ENCODE measurements around the gene ITGAD. TPM values are rescaled to one million over a fixed set of nuclear protein-coding genes. Genes with fewer than 3 reads are reported as not detected.

Gene ITGAD
- total and polyA plus RNA-seq, 8 donors = 0.04 to 0.35 (median 0.24) TPM; not detected in 2

DNA sequence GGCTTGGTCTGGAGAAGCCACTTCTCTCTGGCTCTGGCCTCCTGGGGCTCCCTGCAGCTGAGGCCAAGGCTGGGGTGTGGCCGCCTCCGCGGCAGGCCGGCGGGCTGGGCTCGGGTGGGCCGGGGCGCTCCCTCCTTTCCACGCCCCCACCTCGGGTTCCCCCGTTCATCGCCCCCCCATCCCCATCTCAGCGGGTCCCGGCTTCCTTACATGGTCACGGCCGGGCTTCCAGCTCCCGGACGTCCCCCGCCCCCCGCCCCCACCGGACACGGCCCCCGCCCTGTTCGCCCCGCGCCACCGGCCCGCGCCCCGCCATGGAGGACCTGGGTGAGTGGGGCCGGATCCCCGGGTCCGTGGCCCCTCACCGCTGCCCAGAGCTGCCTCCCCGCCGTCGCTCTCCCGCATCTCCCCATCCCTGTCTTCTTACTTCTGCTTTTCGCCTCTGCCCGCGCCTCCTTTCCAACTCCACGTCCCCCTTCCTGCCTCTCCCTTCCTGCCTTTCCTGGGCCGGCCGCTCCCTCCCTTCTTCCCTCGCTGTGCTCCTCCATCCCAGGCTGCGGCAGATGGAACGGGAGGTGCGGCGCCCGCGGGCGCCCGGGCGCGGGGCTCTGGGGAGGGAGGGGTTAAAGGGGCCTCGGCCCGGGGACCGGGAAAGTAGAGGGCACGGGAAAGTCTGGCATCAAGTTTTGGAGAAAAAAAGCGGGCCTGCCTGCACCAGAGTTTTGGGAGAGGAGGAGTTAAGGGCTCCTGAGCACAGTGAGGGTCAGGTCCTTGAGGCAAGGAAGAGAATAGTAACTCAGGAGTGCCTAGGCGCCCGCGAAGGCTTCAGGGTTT lies 79.0 kb downstream of the ITGAD start, which contains the start of gene TGFB1I1:
Gene TGFB1I1, plus strand, starts transcription at position 278 of the 834 bp plus-strand sequence. Its CDS starts 37 bp downstream, at position 315.
- ATAC-seq (peak; percentile 49), DNase-seq (peak in 3 of 4 donors; percentile 60 to 85 (median 84))
- intact Hi-C loops (cut with DNase I) = no loop called here
- TF ChIP-seq, protein P1, sequence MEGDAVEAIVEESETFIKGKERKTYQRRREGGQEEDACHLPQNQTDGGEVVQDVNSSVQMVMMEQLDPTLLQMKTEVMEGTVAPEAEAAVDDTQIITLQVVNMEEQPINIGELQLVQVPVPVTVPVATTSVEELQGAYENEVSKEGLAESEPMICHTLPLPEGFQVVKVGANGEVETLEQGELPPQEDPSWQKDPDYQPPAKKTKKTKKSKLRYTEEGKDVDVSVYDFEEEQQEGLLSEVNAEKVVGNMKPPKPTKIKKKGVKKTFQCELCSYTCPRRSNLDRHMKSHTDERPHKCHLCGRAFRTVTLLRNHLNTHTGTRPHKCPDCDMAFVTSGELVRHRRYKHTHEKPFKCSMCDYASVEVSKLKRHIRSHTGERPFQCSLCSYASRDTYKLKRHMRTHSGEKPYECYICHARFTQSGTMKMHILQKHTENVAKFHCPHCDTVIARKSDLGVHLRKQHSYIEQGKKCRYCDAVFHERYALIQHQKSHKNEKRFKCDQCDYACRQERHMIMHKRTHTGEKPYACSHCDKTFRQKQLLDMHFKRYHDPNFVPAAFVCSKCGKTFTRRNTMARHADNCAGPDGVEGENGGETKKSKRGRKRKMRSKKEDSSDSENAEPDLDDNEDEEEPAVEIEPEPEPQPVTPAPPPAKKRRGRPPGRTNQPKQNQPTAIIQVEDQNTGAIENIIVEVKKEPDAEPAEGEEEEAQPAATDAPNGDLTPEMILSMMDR (IDR thresholded peaks at IDR 0.05) = no peak
- H3K4me3 ChIP-seq = peak within 1 kb of the TSS; percentile 56 to 62
- H3K9me3 ChIP-seq = no peaks in the 10 kb centered on the region
- peaks cover 0 to 19% of the 10 kb centered on the region in 2 donors for H3K27me3 ChIP-seq
- H3K4me1 ChIP-seq = peaks cover 16 to 43% of the 10 kb centered on the region in 2 donors
- peak within 1 kb of the TSS; percentile 82 to 93 for H3K27ac ChIP-seq
- peaks cover 0 to 37% of the 10 kb centered on the region in 2 donors for H3K36me3 ChIP-seq

DNA sequence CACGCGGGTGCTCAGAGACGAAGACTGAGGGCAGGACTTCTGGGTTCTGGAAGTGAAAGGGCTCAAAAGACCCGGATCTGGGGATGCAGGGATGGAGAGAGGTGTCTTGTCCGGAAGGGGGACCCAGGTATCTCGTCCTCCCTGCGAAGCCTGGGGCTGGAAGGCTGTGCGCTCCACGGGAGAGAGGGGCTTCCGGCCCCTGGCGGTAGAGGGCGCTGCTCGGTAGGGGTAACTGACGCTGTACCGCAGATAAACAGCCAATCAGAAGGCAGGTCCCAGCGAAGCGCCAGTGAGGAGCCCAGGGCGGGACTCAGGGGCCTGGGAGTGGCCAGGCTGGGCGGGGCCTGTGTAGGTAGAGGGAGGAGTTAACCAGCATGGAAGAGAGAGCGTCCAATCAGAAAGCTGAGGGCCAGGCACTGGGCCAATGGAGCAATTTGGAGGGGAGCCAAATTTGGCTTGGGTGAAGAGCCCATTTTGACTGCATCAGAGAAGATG lies 79.6 kb downstream of the ITGAD start:
- TF ChIP-seq, protein P1 (IDR thresholded peaks at IDR 0.05) = peak; percentile 60 to 70
- Histone ChIP-seq H3K27me3 (peaks cover 0 to 19% of the 10 kb centered on the region in 2 donors), H3K27ac (peak overlapping the region; percentile 82 to 93), H3K9me3 (no peaks in the 10 kb centered on the region), H3K4me3 (peak overlapping the region; percentile 56 to 62), H3K4me1 (peaks cover 16 to 45% of the 10 kb centered on the region in 2 donors), H3K36me3 (peaks cover 0 to 41% of the 10 kb centered on the region in 2 donors)
- intact Hi-C loops (cut with DNase I) = no loop called here
- DNase-seq (peak; percentile 76 to 91 (median 90)), ATAC-seq (peak; percentile 67)

DNA sequence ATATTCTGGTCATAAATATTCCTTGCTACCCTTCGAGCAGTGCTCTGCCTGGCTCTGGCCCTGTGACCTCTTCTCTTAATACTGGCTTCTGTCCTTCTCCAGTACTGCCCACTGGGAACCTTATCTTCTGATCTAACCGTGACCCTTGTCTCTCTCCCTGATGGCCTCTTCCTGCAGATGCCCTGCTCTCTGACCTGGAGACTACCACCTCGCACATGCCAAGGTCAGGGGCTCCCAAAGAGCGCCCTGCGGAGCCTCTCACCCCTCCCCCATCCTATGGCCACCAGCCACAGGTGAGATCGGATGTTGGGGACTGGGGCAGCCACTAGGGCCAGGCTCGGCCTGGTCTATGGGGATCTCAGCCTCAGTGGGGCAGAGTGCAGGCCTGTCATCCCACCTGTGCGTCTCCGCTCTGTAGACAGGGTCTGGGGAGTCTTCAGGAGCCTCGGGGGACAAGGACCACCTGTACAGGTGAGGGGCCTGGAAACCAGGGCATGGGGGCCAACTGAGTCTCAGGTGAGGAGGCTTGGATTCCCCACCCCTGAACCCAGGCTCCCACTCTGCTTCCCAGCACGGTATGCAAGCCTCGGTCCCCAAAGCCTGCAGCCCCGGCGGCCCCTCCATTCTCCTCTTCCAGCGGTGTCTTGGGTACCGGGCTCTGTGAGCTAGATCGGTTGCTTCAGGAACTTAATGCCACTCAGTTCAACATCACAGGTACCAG lies 80.3 kb downstream of the ITGAD start:
- Histone ChIP-seq H3K27me3 (peaks cover 0 to 19% of the 10 kb centered on the region in 2 donors), H3K9me3 (no peaks in the 10 kb centered on the region), H3K4me3 (peak overlapping the region in 1 of 2 donors; percentile 56), H3K36me3 (peaks cover 0 to 46% of the 10 kb centered on the region in 2 donors), H3K4me1 (peaks cover 16 to 45% of the 10 kb centered on the region in 2 donors), H3K27ac (peak overlapping the region in 1 of 2 donors; percentile 82)
- TF ChIP-seq, protein P1 (IDR thresholded peaks at IDR 0.05) = no peak
- intact Hi-C loops (cut with DNase I) = no loop called here
- ATAC-seq = no peak
- DNase-seq = peak in 1 of 4 donors; percentile 62

DNA sequence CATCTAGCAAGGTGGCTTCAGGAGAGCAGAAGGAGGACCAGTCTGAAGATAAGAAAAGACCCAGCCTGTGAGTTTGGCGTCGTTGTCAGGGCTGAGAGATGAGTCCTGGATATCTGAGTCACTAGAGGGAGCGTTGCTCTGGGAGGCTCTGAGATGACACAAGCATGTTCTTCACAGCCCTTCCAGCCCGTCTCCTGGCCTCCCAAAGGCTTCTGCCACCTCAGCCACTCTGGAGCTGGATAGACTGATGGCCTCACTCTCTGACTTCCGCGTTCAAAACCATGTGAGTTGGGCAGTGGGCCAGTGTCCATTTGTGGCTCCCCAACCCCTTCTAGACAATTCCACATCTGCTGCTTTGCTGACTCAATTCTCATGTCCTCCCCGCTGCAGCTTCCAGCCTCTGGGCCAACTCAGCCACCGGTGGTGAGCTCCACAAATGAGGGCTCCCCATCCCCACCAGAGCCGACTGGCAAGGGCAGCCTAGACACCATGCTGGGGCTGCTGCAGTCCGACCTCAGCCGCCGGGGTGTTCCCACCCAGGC lies 81.1 kb downstream of the ITGAD start:
- Histone ChIP-seq H3K27ac (no peak overlapping the region), H3K36me3 (peaks cover 0 to 50% of the 10 kb centered on the region in 2 donors), H3K9me3 (no peaks in the 10 kb centered on the region), H3K4me1 (peaks cover 16 to 47% of the 10 kb centered on the region in 2 donors), H3K4me3 (no peak overlapping the region), H3K27me3 (peaks cover 0 to 19% of the 10 kb centered on the region in 2 donors)
- no peak for ATAC-seq
- DNase-seq = no peak
- intact Hi-C loops (cut with DNase I) = no loop called here
- TF ChIP-seq, protein P1 (IDR thresholded peaks at IDR 0.05) = no peak
